GM03348 (cell line): Measurements from ENCODE around the gene GATB.

ENCODE experiments used
- DNase-seq: peaks from one replicate; pipeline ENCODE4 v3.0.0; 2012; ENCODE audit warnings: low spot score

GATB gene

DNA sequence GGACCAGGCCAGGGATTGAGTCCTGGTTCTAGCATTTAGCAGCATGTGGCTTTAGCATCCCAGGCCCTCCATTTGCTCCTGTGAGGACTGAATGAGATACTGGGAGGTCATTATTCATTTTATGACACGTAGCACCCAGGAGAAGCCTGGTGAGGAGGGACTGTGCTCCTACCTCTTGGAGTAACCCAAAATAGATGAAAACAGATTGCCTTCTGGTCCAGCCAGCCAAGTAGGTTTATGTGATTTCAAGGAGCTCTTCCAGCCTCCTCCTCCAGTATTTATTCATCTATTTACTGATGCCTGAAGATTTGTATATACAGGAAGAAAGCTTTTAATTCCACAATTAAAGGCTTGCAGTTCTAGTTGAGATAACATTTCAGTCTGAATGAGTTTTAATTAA is 109.3 kb downstream of the GATB start:
- no peak for DNase-seq

DNA sequence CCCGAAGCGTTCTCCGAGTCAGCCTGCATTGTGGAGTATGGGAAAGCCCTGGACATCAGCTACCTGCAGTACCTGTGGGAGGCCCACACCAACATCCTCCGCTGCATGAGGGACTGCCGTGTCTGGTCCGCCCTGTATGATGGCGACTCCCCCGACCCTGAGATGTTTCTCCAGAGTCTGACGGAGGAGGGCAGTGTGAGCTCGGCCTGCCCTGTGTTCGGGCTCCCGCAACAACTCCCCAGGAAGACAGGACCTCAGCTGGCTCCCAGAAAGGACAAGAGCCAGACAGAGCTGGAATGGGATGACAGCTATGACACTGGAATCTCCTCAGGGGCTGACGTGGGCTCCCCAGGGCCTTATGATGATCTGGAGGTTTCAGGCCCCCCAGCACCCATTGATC is 111.3 kb downstream of the GATB start:
- DNase-seq, result no peak

DNA sequence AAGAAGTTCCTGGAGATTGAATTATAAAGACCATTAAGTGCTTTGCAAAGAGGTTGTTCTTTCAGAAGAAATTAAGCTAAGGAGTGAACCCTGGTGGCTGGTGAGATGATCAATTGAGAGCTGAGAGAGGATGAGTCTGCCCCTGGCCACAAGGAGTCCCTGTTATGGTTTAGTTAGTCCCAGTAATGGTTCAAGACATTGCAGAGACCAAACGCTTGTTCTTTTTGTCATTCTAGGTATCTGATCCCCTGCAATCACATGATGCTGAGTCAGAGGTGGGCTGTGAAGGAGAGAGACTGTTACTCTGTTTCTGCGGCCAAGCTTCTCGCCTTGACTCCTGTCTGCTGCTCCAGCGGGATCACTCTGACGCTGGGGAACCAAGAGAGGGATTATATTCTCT is 114.5 kb downstream of the GATB start:
- no peak for DNase-seq

DNA sequence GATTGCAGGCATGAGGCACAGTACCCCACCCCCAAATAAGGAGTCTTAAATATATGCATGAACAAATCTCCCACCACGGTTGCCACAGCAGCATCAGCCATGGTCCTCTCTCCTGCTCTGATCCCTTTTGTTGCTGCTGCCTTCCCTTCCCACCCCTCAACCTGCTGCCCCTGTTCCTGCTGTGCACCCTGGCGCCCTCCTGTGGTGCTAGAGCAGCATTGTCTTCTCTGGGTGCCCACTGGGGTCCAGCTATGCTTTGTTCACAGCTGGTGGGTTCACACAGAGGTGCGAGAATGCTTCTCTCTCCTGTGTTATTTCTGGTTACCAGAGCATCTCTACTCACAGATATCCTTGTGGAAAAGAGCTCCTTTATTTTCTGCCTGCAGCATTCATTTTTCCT is 116.2 kb downstream of the GATB start:
- no peak for DNase-seq

DNA sequence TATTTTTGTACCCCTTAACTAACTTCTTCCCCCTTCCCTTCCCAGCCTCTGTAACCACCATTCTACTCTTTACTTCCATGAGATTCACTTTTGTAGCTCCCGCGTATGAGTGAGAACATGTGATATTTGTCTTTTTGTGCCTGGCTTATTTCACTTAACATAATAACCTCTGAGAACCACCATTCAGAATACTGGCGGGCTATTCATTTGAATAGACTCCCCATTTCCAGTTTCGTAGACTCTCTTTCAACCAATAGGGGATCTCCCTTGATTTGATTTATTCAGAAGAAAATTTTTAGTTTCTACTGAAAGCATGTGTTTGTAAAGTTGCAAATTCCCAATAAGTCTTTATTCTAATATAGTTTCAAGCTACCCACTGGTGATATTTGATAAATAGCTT is 117.2 kb downstream of the GATB start:
- no peak for DNase-seq

DNA sequence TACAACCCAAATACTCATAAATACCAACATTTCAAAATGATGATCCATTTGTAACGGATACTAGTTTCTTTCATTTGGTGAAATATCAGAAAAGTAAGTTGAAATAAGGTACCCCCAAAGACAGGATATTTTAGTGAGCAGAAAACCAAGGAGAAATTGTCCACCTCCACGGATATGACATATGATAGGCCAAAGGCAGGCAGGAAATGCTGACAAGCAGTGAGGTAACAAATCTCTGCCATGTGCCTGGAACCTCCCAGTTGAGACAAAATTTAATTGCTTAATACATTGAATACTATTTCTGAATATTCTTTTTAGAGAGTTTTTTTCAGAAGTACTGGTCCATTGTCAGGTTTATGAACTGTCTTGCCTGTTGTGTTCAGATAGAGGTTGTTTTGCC is 118.8 kb downstream of the GATB start:
- DNase-seq, result no peak

DNA sequence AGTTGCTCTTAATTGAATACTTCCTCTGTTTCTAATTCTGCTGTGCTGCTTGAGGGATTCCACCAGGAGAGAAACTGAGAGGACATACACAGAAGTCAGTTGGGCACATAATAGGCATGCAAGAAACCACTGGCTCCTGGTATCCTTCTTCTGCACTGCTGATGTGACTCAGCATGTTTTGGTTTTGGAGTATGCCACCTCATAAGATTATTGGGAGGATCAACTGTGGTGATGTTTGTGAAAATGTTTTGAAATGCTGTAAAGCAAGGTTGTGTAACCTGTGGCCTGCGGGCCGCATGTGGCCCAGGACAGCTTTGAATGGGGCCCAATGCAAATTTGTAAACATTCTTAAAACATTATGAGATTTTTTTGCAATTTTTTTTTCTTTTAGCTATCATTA is 119.6 kb downstream of the GATB start:
- peak; percentile 47 for DNase-seq

DNA sequence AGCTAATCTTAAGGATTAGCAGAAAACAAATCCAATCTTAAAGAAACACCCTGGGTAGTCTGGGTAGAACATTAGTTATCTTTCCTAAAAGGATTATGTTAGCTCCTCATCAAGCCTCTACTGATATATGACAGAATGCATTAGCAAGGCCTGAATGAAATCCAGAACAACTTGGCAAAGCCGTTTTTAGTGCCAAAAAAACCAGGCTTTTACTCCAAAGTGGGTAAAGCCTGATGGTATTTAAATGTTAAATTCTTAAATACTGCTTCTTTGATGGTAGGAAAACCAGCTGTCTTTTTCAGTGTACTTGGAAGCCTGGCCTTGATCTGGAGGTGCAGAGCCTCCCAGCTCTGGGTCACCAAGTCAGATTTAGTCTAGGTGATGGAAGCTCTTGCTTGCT is 120.4 kb downstream of the GATB start:
- DNase-seq, result no peak

DNA sequence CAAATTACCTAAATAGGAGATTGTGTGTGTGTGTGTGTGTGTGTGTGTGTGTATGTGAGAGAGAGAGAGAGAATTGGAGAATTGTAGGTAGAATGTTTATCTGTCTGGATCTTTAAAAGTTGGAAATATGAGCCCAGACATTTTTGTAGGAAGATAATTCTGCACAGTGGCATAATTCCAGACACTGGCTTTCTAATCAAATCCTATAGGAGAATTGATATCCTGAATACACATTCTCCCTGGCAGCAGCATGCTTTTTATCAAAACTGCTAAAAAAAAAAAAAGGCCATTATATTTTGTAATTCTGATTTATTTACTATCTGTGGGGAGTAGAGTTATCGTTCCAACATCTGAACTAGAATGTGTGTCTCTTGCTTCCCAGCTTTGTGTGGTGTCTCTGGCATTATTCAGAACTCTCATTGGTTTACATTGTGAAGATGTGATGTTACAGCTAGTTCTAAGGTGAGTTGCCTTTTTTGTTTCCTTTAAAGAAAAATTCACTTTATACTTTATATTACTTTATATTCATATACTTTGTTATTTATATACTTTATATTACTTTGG is 122.4 kb downstream of the GATB start:
- no peak for DNase-seq

DNA sequence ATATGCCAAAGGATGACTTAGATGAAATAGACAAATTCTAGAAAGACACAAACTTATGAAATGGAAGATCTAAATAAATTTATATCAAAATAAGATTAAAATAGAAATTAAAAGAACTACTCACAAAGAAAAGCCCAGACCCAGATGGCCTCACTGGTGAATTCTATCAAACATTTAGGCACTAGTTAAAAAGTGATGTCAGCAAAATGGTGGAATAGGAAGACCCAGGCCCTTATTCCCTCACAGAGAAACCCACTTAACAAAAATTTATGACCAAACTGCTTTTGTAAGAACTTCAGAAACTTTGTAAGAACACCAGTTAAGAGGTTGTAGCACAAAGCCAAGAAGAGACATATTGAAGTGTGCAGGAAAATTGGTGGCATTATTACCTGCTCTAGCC is 129.5 kb downstream of the GATB start:
- DNase-seq, result no peak

DNA sequence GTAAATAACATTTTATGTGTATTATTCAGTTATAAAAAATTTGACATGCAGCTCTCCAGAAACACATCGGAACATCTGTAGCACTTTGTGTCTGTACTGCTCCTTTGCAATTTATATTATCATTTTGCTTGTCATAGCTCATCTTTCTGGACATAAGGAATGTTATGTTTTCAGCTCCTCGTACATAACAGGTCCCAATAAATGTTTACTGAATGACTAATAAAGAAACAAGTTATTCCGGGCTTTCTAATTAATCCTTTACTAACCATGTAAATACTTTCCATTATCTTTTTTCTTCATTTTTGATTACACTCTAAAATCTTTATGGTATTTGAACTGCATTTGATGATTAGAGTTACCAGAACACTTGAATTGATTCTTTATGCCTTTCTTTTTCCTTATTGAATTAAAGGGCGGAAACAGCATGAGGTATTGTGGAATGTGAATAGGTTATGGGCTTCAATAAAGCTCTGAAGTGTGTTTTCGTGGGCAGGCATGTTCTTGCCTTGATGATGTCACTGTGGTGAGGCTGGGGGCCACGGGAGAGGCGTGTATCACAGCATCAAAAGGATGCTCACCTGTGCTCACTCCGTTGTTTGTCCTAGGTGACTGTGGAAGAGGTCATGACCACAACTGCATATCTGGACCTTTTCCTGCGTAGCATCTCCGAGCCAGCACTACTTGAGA is 131.6 kb downstream of the GATB start:
- no peak for DNase-seq

DNA sequence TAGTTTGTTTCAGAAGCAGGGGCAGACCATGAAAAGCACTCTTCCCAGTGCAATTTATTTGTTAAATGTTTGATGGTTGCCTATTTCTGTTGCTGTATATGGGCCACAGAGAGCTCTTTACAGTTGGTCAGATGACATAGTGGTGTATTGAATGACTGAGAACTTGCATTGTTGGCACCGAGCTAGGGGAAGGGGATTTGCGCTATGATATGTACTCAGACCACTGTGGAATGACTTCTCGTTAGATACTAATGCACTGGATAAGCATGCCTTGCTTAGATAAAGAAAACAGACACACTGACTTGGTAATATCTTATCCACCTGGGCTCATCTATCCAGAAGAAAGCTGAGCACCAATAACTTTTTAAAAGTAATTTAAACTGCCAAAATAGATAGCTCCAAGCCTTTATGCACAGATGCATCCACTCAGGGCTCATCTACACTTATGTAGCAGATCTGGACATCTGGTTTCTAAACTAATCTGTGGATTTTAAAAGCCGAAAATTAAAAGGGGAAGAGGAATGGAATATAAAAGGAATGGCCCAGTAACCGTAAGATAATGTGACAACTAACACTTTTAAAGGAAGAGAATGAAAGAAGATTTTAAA is 132.7 kb downstream of the GATB start:
- no peak for DNase-seq

DNA sequence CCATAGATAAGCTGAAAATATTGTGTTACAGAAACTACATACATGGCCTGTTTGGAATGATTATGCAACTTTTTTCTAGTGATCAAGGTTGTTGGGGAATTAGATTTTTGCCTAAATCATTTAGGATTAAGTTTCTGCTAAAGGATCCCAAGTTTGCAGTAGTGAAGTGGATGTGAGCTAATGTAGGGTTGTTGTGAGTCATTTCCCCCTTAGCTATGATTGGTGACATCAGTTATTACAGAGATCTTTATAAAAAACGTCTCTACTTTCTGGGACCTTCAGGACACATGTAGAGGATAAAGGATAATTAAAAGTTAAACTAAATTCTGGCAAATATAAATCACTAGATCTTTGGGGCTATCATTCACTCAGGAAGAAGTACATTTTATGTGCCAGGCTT is 133.3 kb downstream of the GATB start:
- DNase-seq, result peak; percentile 18

DNA sequence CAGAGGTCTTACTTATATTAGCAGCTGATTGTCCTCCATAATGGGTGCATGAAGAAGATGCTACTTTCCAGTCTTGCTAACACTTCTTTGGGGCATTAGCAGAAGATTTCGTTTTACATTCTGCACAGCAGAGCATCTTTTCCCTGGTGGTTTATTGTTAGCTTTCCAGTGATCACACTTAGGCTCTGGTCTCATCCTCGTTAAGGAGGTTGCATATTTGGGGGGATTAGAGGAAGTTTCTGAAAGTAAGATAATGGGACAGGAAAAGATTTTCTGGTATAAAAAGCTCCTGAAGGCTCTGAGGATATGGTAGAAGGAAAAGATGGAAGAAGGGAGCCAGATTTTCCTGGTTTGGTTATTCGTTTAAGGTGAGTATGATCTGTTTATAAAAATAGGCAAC is 134.1 kb downstream of the GATB start:
- no peak for DNase-seq

DNA sequence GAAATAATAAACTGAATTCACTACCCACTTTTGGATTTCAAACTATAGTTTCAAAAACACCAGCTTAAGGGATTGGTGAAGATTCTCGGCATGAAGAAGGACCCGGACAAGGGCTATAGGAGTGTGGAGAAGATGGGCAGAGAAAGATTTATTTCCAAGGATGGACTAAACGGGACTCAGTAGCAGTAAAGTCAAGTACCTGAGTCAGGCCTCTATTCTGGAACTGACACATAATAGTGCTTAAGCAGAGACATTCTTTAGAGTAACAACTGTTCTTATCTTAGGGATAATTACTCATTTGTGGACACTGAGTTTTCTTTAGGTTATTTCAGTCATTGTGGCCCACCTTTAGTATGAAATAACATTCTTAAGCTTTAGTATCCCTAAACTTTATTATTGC is 134.6 kb downstream of the GATB start:
- DNase-seq, result no peak

DNA sequence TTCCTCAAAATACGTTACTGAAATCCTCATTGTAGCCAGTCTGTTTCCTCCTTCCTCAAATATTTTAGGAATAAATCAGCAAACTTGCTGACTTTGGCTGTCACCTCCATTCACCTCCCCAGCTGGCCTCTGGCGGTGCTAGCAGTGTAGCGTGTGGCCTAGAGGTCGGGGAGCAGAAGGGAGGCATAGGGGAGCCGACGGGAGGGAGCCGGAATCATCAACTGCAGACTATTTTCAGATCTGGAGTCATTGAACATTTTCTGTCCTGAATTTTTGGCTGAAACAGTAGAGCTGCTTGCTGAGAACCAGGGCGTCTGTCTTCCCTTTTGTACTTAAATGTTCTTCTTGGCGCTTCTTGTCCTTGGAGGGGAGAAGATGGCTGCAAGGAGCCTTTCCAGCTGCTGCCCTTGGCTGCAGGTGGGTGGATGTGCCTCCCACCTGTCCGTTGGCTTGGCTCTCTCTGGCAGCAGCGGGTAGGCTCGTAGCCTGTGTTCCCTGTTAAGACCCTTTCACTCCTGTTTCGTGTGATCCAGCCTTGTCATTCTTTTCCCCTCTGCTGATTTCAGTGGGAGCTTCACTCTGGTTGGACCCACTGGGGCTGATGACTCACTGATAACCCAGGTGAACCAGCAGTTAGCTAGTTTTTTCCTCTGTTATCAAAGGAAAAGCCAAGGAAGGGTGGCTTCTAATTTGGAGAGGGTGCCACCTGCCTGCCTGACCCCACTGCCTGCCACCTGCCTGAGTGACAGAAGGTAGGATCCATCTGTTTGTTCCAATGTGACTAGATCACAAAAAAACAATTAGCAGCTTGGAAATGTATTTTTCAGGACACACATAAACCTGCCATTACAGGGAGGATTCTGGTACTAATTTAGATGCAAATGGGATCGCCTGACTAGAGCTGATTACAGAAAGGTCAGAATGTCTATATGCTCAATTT is 135.9 kb downstream of the GATB start:
- DNase-seq, result peak; percentile 63
